Transverse colon (tissue), 4 donors: ENCODE data around the gene MCTP2. TPM values are rescaled to one million over a fixed set of nuclear protein-coding genes. Genes with fewer than 3 reads are reported as not detected.

ENCODE experiments used
- DNase-seq: peaks from one replicate; pipeline ENCODE4 v3.0.0-alpha.2; 2019
- H3K27ac ChIP-seq, 4 donors: fragments of 200-600 bp; sonication (generic); 2 replicates each; pipeline ENCODE4 v1.5.1; 2016 to 2018; ENCODE audit warnings: inconsistent platforms in 4 of 4
- H3K27me3 ChIP-seq: fragments of 200-600 bp; sonication (generic); 2 replicates; pipeline ENCODE4 v1.5.1; 2017; ENCODE audit warnings: inconsistent platforms
- H3K36me3 ChIP-seq, 4 donors: fragments of 200-600 bp; sonication (generic); 2 replicates each; pipeline ENCODE4 v1.5.1; 2017 to 2019; ENCODE audit warnings: inconsistent platforms in 4 of 4
- H3K4me1 ChIP-seq, 4 donors: fragments of 200-600 bp; sonication (generic); 2 replicates each; pipeline ENCODE4 v1.5.1; 2017 to 2020; ENCODE audit warnings: inconsistent platforms in 4 of 4
- H3K4me3 ChIP-seq, 4 donors: fragments of 200-600 bp; sonication (generic); 1 replicate in 1 of 4; 2 replicates in 3 of 4; pipeline versions ENCODE4 v1.5.1 to v1.6.1; 2017 to 2019; ENCODE audit warnings: inconsistent platforms in 4 of 4
- H3K9me3 ChIP-seq, 2 donors: fragments of 200-600 bp; sonication (generic); 2 replicates each; pipeline ENCODE4 v1.5.1; 2017 to 2019; ENCODE audit warnings: inconsistent platforms in 2 of 2
- EP300 ChIP-seq: sonication (generic); formaldehyde crosslinking; IDR thresholded peaks from one replicate; pipeline ENCODE4 v1.6.1; 2017; ENCODE audit warnings: antibody characterized with exemption, low read depth
- POLR2A ChIP-seq: fragments of 450-650 bp; IDR thresholded peaks from one replicate; pipeline ENCODE4 v1.6.1; 2016; ENCODE audit warnings: antibody characterized with exemption, mild to moderate bottlenecking, moderate library complexity
- POLR2AphosphoS5 ChIP-seq, 3 donors: sonication (generic); formaldehyde crosslinking; IDR thresholded peaks; one replicate each; pipeline ENCODE4 v1.6.1; 2016; ENCODE audit warnings: antibody characterized with exemption in 3 of 3
- WGBS, 2 donors: methylation state at CpG; one replicate each; pipeline ENCODE4 v1.1.5; 2018; ENCODE audit warnings: low coverage in 1 of 2; 5-methylcytosine and 5-hydroxymethylcytosine counted together
- in situ Hi-C, 4 donors: fragments of 200-750 bp; cut with MboI; loops; one replicate each; pipeline versions ENCODE4 v1.15.0 to v1.15.1; 2017; ENCODE audit warnings: low sequenced_read_pairs in 3 of 4, low pct_ligation_motif_present in 1 of 4, low pct_unique_long_range_greater_than_20kb in 1 of 4
- intact Hi-C: fragments of 100-400 bp; cut with DNase I; formaldehyde crosslinking; loops from one replicate; pipeline ENCODE4 v1.15.1; 2023; ENCODE audit warnings: low total_unique reads
- total RNA-seq, 4 donors: library from RNA; depleted of rRNA; stranded (reverse); fragments of >200 nt; gene quantifications; one replicate each; pipeline ENCODE4 v1.1.0, GENCODE V29; 2016
- TF ChIP-seq, protein P1 (sequence below), 5 experiments: fragments of 200-600 bp in 3 of 5; fragments of 450-650 bp in 2 of 5; sonication (generic) in 3 of 5; IDR thresholded peaks; 1 replicate in 2 of 5; 2 replicates in 3 of 5; pipeline ENCODE4 v1.5.1; 2016 to 2017; ENCODE audit warnings: antibody characterized with exemption in 5 of 5, inconsistent platforms in 3 of 5, mild to moderate bottlenecking in 2 of 5, moderate library complexity in 1 of 5

MCTP2 gene
- total RNA-seq, 4 donors from 2014 or later, result 108 to 409 (median 144) TPM

DNA sequence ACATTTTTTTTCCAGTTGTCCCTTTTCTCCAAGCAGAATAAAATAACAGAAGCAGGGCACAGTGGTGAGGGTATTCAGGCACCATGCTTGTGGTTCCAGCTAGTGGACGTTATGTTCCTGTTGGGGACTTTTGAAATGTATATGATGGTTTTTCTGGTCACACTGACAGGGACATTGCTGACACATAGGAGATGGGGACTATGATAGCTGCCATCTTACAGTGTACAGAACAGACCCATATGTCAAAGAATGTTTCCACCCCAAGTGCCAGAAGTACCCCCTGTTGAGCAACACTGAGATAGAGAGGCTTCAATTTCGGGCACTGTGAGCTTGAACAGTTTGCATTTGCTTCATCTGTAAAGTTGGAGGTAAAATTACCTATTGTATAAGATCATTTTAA is 38.6 kb downstream of the MCTP2 start:
- H3K9me3 ChIP-seq, result no peaks in the 10 kb centered on the region
- no peaks in the 10 kb centered on the region for H3K36me3 ChIP-seq
- H3K27ac ChIP-seq, result no peak overlapping the region
- TF ChIP-seq, protein P1, sequence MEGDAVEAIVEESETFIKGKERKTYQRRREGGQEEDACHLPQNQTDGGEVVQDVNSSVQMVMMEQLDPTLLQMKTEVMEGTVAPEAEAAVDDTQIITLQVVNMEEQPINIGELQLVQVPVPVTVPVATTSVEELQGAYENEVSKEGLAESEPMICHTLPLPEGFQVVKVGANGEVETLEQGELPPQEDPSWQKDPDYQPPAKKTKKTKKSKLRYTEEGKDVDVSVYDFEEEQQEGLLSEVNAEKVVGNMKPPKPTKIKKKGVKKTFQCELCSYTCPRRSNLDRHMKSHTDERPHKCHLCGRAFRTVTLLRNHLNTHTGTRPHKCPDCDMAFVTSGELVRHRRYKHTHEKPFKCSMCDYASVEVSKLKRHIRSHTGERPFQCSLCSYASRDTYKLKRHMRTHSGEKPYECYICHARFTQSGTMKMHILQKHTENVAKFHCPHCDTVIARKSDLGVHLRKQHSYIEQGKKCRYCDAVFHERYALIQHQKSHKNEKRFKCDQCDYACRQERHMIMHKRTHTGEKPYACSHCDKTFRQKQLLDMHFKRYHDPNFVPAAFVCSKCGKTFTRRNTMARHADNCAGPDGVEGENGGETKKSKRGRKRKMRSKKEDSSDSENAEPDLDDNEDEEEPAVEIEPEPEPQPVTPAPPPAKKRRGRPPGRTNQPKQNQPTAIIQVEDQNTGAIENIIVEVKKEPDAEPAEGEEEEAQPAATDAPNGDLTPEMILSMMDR (IDR thresholded peaks at IDR 0.05), result no peak
- no peak for TF ChIP-seq POLR2AphosphoS5 (IDR thresholded peaks at IDR 0.05)
- no peak for TF ChIP-seq POLR2A
- TF ChIP-seq EP300, result no peak
- WGBS, 2 donors, result 71 to 83% methylated on average over 2 of the region's 2 CpGs
- peaks cover 0 to 22% (median 0%) of the 10 kb centered on the region in 4 donors for H3K4me1 ChIP-seq
- no peaks in the 10 kb centered on the region for H3K27me3 ChIP-seq
- in situ Hi-C loops (no loop called here), intact Hi-C loops (no loop called here)
- H3K4me3 ChIP-seq, result no peak overlapping the region
- DNase-seq, result no peak

DNA sequence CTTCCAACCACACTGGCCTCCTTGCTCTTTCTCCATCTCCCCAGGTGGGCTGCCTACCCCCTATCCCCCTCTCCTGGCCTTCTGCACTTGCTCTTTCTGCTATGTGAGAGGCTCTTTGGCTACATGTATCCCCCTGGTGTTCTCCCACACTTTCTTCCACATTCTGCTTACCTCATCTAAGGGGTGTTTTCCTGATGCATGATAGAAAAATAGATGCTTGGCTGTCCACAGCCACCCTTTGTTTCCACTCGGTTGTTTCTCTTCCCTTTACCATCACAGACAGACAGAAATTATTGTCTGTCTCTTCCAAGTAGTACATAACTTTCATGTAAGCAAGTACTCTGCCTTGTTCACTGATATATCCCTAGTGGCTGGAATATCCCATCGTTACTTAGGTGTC is 39.2 kb downstream of the MCTP2 start:
- no peaks in the 10 kb centered on the region for H3K36me3 ChIP-seq
- 85 to 89% methylated on average over 2 of the region's 2 CpGs for WGBS, 2 donors
- H3K9me3 ChIP-seq, result no peaks in the 10 kb centered on the region
- no peak for DNase-seq
- no peak overlapping the region for H3K4me3 ChIP-seq
- TF ChIP-seq, protein P1 (IDR thresholded peaks at IDR 0.05), result no peak
- no peak for TF ChIP-seq POLR2AphosphoS5 (IDR thresholded peaks at IDR 0.05)
- no peak for TF ChIP-seq EP300
- no peak for TF ChIP-seq POLR2A
- no peak overlapping the region for H3K27ac ChIP-seq
- intact Hi-C loops, result no loop called here
- in situ Hi-C loops, result no loop called here
- no peaks in the 10 kb centered on the region for H3K27me3 ChIP-seq
- peaks cover 0 to 22% (median 0%) of the 10 kb centered on the region in 4 donors for H3K4me1 ChIP-seq

DNA sequence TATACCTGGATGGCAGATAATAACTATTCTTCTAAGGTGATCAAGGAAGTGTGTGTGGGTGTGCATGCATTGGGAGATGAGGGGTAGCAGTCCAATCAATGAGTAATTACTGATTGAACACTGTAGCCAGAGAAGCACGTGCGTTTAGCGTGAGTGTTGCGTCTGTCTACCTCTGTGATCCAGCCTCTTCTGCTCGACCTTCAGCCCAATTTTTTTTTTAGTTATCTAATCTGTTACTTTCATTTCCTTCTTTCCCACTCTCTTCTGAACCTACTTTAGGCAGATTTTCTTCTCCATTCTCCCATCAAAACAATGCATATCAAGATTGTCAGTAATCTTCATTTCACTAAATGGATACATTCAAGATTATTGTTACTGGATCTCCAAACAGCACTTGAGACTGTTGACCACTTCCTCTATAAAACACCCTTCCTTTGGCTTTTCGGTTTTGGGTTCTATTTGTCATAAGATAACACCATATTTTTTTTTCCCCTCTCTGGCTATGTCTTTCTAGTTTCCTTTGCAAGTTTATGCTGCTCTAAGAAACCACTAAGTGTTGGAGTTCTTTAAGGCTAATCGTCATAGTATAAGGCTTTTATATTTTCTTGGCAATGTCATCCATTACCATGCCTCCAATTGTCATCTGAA is 41.0 kb downstream of the MCTP2 start:
- H3K4me3 ChIP-seq, result no peak overlapping the region
- H3K27ac ChIP-seq, result no peak overlapping the region
- no peaks in the 10 kb centered on the region for H3K27me3 ChIP-seq
- no peak for DNase-seq
- no peaks in the 10 kb centered on the region for H3K9me3 ChIP-seq
- peaks cover 0 to 11% (median 0%) of the 10 kb centered on the region in 4 donors for H3K4me1 ChIP-seq
- 52 to 72% methylated on average over 7 of the region's 7 CpGs for WGBS, 2 donors
- in situ Hi-C loops (no loop called here), intact Hi-C loops (no loop called here)
- TF ChIP-seq POLR2AphosphoS5 (IDR thresholded peaks at IDR 0.05) (no peak), EP300 (no peak), POLR2A (no peak)
- TF ChIP-seq, protein P1 (IDR thresholded peaks at IDR 0.05), result no peak
- no peaks in the 10 kb centered on the region for H3K36me3 ChIP-seq

DNA sequence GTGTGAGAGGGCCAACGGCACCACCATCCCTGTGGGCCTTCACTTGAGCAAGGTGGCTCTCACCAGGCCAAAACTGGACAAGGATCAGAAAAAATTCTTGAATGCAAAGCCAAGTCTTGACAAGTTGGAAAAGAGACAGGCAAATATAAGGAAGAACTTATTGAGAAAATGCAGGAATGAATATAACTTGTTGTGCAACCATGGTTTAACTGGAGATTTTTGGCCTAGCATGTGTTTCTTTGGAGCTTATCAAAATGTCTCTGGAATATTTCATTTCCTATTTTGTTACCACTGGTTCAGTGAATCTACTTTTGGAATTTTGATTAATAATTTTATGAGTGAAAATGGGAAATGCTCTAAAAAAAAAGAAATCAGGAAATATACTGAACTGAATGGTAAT is 42.5 kb downstream of the MCTP2 start:
- no peaks in the 10 kb centered on the region for H3K9me3 ChIP-seq
- peaks cover 0 to 9% (median 0%) of the 10 kb centered on the region in 4 donors for H3K4me1 ChIP-seq
- no peak overlapping the region for H3K4me3 ChIP-seq
- no peaks in the 10 kb centered on the region for H3K36me3 ChIP-seq
- no peaks in the 10 kb centered on the region for H3K27me3 ChIP-seq
- TF ChIP-seq EP300, result no peak
- TF ChIP-seq, protein P1 (IDR thresholded peaks at IDR 0.05), result no peak
- no peak for TF ChIP-seq POLR2AphosphoS5 (IDR thresholded peaks at IDR 0.05)
- TF ChIP-seq POLR2A, result no peak
- no peak overlapping the region for H3K27ac ChIP-seq
- WGBS, 2 donors, result 91 to 100% methylated on average over 1 of the region's 1 CpG
- DNase-seq, result no peak
- intact Hi-C loops (no loop called here), in situ Hi-C loops (no loop called here)
